ENCODE measurements around the gene LRRC7.

DNA sequence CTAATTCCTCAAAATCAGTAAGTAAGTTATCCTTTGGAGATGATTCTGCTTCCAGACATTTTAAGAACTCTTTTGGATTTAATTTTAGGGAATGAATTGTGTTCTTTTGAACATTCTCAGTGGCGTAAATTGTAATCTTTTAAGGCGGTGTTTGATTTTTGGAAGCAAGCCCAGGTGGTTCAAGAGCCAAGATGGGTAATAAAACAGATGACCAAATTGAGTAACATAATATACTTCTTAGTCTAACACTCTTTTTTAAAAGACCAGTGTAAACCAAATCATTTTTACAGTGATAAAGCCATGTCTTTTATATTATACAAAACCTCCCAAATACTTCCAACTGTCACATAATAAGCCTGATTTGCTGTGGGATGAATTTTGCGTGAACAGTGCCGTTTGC lies 503.9 kb downstream of the LRRC7 start:
- TF ChIP-seq EZH2 (IDR thresholded peaks at IDR 0.05; ENCODE audit: low read depth, unreplicated experiment) (no peak), CREB1 (CRISPR knock-in tag; IDR thresholded peaks at IDR 0.05; ENCODE audit: low read depth) (no peak), JUNB (IDR thresholded peaks at IDR 0.05; ENCODE audit: unreplicated experiment) (no peak), NANOG (IDR thresholded peaks at IDR 0.05; ENCODE audit: borderline replicate concordance) (no peak), EZH2phosphoT487 (IDR thresholded peaks at IDR 0.05; ENCODE audit: unreplicated experiment) (no peak), POLR2AphosphoS5 (IDR thresholded peaks at IDR 0.05; ENCODE audit: low read depth) (no peak), ZNF331 (CRISPR knock-in tag; IDR thresholded peaks at IDR 0.05; ENCODE audit: low read depth) (no peak), ZNF114 (CRISPR knock-in tag; IDR thresholded peaks at IDR 0.05) (no peak), STAT1 (IDR thresholded peaks at IDR 0.05; ENCODE audit: unreplicated experiment) (no peak)
- TF ChIP-seq, protein P1, sequence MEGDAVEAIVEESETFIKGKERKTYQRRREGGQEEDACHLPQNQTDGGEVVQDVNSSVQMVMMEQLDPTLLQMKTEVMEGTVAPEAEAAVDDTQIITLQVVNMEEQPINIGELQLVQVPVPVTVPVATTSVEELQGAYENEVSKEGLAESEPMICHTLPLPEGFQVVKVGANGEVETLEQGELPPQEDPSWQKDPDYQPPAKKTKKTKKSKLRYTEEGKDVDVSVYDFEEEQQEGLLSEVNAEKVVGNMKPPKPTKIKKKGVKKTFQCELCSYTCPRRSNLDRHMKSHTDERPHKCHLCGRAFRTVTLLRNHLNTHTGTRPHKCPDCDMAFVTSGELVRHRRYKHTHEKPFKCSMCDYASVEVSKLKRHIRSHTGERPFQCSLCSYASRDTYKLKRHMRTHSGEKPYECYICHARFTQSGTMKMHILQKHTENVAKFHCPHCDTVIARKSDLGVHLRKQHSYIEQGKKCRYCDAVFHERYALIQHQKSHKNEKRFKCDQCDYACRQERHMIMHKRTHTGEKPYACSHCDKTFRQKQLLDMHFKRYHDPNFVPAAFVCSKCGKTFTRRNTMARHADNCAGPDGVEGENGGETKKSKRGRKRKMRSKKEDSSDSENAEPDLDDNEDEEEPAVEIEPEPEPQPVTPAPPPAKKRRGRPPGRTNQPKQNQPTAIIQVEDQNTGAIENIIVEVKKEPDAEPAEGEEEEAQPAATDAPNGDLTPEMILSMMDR (conservative IDR thresholded peaks at IDR 0.05; ENCODE audit: low read depth in 2 of 2) = no peak
- TF ChIP-seq, protein P2, sequence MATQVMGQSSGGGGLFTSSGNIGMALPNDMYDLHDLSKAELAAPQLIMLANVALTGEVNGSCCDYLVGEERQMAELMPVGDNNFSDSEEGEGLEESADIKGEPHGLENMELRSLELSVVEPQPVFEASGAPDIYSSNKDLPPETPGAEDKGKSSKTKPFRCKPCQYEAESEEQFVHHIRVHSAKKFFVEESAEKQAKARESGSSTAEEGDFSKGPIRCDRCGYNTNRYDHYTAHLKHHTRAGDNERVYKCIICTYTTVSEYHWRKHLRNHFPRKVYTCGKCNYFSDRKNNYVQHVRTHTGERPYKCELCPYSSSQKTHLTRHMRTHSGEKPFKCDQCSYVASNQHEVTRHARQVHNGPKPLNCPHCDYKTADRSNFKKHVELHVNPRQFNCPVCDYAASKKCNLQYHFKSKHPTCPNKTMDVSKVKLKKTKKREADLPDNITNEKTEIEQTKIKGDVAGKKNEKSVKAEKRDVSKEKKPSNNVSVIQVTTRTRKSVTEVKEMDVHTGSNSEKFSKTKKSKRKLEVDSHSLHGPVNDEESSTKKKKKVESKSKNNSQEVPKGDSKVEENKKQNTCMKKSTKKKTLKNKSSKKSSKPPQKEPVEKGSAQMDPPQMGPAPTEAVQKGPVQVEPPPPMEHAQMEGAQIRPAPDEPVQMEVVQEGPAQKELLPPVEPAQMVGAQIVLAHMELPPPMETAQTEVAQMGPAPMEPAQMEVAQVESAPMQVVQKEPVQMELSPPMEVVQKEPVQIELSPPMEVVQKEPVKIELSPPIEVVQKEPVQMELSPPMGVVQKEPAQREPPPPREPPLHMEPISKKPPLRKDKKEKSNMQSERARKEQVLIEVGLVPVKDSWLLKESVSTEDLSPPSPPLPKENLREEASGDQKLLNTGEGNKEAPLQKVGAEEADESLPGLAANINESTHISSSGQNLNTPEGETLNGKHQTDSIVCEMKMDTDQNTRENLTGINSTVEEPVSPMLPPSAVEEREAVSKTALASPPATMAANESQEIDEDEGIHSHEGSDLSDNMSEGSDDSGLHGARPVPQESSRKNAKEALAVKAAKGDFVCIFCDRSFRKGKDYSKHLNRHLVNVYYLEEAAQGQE (IDR thresholded peaks at IDR 0.05; ENCODE audit: unreplicated experiment) = no peak
- TF ChIP-seq, protein P3, sequence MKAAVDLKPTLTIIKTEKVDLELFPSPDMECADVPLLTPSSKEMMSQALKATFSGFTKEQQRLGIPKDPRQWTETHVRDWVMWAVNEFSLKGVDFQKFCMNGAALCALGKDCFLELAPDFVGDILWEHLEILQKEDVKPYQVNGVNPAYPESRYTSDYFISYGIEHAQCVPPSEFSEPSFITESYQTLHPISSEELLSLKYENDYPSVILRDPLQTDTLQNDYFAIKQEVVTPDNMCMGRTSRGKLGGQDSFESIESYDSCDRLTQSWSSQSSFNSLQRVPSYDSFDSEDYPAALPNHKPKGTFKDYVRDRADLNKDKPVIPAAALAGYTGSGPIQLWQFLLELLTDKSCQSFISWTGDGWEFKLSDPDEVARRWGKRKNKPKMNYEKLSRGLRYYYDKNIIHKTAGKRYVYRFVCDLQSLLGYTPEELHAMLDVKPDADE (IDR thresholded peaks at IDR 0.05) = no peak
- TF ChIP-seq, protein P4, sequence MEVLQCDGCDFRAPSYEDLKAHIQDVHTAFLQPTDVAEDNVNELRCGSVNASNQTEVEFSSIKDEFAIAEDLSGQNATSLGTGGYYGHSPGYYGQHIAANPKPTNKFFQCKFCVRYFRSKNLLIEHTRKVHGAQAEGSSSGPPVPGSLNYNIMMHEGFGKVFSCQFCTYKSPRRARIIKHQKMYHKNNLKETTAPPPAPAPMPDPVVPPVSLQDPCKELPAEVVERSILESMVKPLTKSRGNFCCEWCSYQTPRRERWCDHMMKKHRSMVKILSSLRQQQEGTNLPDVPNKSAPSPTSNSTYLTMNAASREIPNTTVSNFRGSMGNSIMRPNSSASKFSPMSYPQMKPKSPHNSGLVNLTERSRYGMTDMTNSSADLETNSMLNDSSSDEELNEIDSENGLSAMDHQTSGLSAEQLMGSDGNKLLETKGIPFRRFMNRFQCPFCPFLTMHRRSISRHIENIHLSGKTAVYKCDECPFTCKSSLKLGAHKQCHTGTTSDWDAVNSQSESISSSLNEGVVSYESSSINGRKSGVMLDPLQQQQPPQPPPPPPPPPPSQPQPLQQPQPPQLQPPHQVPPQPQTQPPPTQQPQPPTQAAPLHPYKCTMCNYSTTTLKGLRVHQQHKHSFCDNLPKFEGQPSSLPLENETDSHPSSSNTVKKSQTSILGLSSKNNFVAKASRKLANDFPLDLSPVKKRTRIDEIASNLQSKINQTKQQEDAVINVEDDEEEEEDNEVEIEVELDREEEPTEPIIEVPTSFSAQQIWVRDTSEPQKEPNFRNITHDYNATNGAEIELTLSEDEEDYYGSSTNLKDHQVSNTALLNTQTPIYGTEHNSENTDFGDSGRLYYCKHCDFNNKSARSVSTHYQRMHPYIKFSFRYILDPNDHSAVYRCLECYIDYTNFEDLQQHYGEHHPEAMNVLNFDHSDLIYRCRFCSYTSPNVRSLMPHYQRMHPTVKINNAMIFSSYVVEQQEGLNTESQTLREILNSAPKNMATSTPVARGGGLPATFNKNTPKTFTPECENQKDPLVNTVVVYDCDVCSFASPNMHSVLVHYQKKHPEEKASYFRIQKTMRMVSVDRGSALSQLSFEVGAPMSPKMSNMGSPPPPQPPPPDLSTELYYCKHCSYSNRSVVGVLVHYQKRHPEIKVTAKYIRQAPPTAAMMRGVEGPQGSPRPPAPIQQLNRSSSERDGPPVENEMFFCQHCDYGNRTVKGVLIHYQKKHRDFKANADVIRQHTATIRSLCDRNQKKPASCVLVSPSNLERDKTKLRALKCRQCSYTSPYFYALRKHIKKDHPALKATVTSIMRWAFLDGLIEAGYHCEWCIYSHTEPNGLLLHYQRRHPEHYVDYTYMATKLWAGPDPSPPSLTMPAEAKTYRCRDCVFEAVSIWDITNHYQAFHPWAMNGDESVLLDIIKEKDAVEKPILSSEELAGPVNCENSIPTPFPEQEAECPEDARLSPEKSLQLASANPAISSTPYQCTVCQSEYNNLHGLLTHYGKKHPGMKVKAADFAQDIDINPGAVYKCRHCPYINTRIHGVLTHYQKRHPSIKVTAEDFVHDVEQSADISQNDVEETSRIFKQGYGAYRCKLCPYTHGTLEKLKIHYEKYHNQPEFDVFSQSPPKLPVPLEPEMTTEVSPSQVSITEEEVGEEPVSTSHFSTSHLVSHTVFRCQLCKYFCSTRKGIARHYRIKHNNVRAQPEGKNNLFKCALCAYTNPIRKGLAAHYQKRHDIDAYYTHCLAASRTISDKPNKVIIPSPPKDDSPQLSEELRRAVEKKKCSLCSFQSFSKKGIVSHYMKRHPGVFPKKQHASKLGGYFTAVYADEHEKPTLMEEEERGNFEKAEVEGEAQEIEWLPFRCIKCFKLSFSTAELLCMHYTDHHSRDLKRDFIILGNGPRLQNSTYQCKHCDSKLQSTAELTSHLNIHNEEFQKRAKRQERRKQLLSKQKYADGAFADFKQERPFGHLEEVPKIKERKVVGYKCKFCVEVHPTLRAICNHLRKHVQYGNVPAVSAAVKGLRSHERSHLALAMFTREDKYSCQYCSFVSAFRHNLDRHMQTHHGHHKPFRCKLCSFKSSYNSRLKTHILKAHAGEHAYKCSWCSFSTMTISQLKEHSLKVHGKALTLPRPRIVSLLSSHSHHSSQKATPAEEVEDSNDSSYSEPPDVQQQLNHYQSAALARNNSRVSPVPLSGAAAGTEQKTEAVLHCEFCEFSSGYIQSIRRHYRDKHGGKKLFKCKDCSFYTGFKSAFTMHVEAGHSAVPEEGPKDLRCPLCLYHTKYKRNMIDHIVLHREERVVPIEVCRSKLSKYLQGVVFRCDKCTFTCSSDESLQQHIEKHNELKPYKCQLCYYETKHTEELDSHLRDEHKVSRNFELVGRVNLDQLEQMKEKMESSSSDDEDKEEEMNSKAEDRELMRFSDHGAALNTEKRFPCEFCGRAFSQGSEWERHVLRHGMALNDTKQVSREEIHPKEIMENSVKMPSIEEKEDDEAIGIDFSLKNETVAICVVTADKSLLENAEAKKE (CRISPR knock-in tag; IDR thresholded peaks at IDR 0.05) = no peak
